SK-N-SH (cell line): ENCODE measurements around the gene LCNL1. TPM values are rescaled to one million over a fixed set of nuclear protein-coding genes. Genes with fewer than 3 reads are reported as not detected.

Experiments used
- CTCF ChIA-PET: fragments of 300-600, 350-600 bp; formaldehyde crosslinking; extraction: SDS; loops from one replicate; lab custom pipeline; 2021; lab: Yijun Ruan, JAX
- POLR2A ChIA-PET: fragments of 350-600 bp; sonication (Branson Sonifier 250); formaldehyde crosslinking; extraction: SDS; loops from one replicate; lab custom pipeline; 2020; ENCODE audit warnings: antibody characterized with exemption, inconsistent platforms; lab: Yijun Ruan, JAX
- DNase-seq: peaks from one replicate; pipeline ENCODE4 v3.0.0; 2012
- H2AFZ ChIP-seq: fragments of 200-600 bp; sonication (generic); 2 replicates; pipeline ENCODE4 v1.8.1; 2016; ENCODE audit warnings: antibody characterized with exemption, mild to moderate bottlenecking, low read depth
- H3F3A ChIP-seq: fragments of 200-600 bp; sonication (generic); replicated peaks from 2 replicates; pipeline ENCODE3; 2016; ENCODE audit warnings: antibody characterized with exemption, mild to moderate bottlenecking; ENCODE audit not compliant: insufficient read depth
- H3K27ac ChIP-seq, 2 experiments: fragments of 200-500 bp in 1 of 2; fragments of 200-600 bp in 1 of 2; sonication (Bioruptor generic) in 1 of 2; sonication (generic), shearing (Covaris generic) in 1 of 2; 2 replicates each; pipeline versions ENCODE4 v1.5.1 to v1.6.1; 2014 to 2016; ENCODE audit warnings: low read depth in 2 of 2, inconsistent platforms in 1 of 2, low read length in 1 of 2, mild to moderate bottlenecking in 1 of 2, mixed read lengths in 1 of 2
- H3K27me3 ChIP-seq: fragments of 200-600 bp; sonication (generic), shearing (Covaris generic); 2 replicates; pipeline ENCODE4 v1.6.1; 2016; ENCODE audit warnings: mixed run types; ENCODE audit not compliant: insufficient read depth
- H3K36me3 ChIP-seq, 2 experiments: fragments of 200-500 bp in 1 of 2; fragments of 200-600 bp in 1 of 2; sonication (Bioruptor generic) in 1 of 2; sonication (generic) in 1 of 2; replicated peaks in 1 of 2; 2 replicates each; pipeline versions ENCODE3 to v1.5.1; 2014 to 2016; ENCODE audit warnings: low read length in 1 of 2, mild to moderate bottlenecking in 1 of 2; ENCODE audit not compliant: insufficient read depth in 2 of 2, control insufficient read depth in 1 of 2
- H3K4me1 ChIP-seq, 2 experiments: fragments of 200-500 bp in 1 of 2; fragments of 200-600 bp in 1 of 2; sonication (Bioruptor generic) in 1 of 2; sonication (generic), shearing (Covaris generic) in 1 of 2; 2 replicates each; pipeline versions ENCODE4 v1.5.1 to v1.6.1; 2014 to 2016; ENCODE audit warnings: low read depth in 1 of 2, low read length in 1 of 2, mixed run types in 1 of 2; ENCODE audit not compliant: insufficient read depth in 2 of 2, control insufficient read depth in 1 of 2
- H3K4me2 ChIP-seq: fragments of 200-600 bp; sonication (generic), shearing (Covaris generic); 2 replicates; pipeline ENCODE4 v1.6.1; 2017; ENCODE audit warnings: mixed run types
- H3K4me3 ChIP-seq, 2 experiments: fragments of 200-500 bp in 1 of 2; fragments of 200-600 bp in 1 of 2; sonication (Bioruptor generic) in 1 of 2; sonication (generic), shearing (Covaris generic) in 1 of 2; 2 replicates each; pipeline versions ENCODE4 v1.5.1 to v1.8.1; 2014 to 2016; ENCODE audit warnings: low read depth in 2 of 2, inconsistent platforms in 1 of 2, low read length in 1 of 2, mild to moderate bottlenecking in 1 of 2, mixed read lengths in 1 of 2, moderate library complexity in 1 of 2
- H3K79me2 ChIP-seq: fragments of 200-600 bp; sonication (generic); 2 replicates; pipeline ENCODE4 v1.8.1; 2017; ENCODE audit warnings: mild to moderate bottlenecking; ENCODE audit not compliant: insufficient read depth
- H3K9ac ChIP-seq: fragments of 200-600 bp; sonication (generic); 2 replicates; pipeline ENCODE4 v1.6.1; 2017; ENCODE audit warnings: mixed run types
- H3K9me2 ChIP-seq: fragments of 200-600 bp; sonication (generic); 2 replicates; pipeline ENCODE4 v1.6.1; 2017; ENCODE audit warnings: mixed run types
- H3K9me3 ChIP-seq: fragments of 200-600 bp; sonication (generic); 2 replicates; pipeline ENCODE4 v1.6.1; 2017; ENCODE audit warnings: mixed run types, mild to moderate bottlenecking, moderate library complexity
- H4K20me1 ChIP-seq: fragments of 200-600 bp; sonication (generic); 2 replicates; pipeline ENCODE4 v1.6.1; 2017; ENCODE audit warnings: mild to moderate bottlenecking, mixed run types; ENCODE audit not compliant: insufficient read depth
- CHD2 ChIP-seq: fragments of 150-350 bp; IDR thresholded peaks from 2 replicates; pipeline ENCODE4 v1.6.1; 2018; ENCODE audit warnings: low read length; ENCODE audit not compliant: partially characterized antibody
- EP300 ChIP-seq, 2 experiments: IDR thresholded peaks; 2 replicates each; pipeline versions ENCODE4 v1.4.0 to v1.6.1; 2012; ENCODE audit warnings: borderline replicate concordance in 1 of 2, low read depth in 1 of 2, low read length in 1 of 2
- EZH2phosphoT487 ChIP-seq: fragments of 200-600 bp; sonication (generic); IDR thresholded peaks from 2 replicates; pipeline ENCODE4 v1.6.1; 2017; ENCODE audit warnings: low read depth, mixed run types, mild to moderate bottlenecking, antibody characterized with exemption, moderate library complexity, borderline replicate concordance
- FOSL2 ChIP-seq: IDR thresholded peaks from 2 replicates; pipeline ENCODE4 v1.4.0; 2012; ENCODE audit warnings: low read depth, mild to moderate bottlenecking, moderate library complexity, borderline replicate concordance
- FOXM1 ChIP-seq: IDR thresholded peaks from 2 replicates; pipeline ENCODE4 v1.4.0; 2012; ENCODE audit warnings: low read depth, mild to moderate bottlenecking
- MEF2A ChIP-seq: IDR thresholded peaks from 2 replicates; pipeline ENCODE4 v1.4.0; 2012; ENCODE audit warnings: low read depth, borderline replicate concordance
- MXI1 ChIP-seq: IDR thresholded peaks from 2 replicates; pipeline ENCODE4 v1.6.1; 2012; ENCODE audit warnings: mild to moderate bottlenecking, low read depth, low read length, improper control_type of control experiment
- NFIC ChIP-seq: IDR thresholded peaks from 2 replicates; pipeline ENCODE4 v1.4.0; 2012; ENCODE audit warnings: borderline replicate concordance
- POLR2AphosphoS5 ChIP-seq: IDR thresholded peaks from 2 replicates; pipeline ENCODE4 v1.6.1; 2012; ENCODE audit warnings: low read depth, low read length
- RAD21 ChIP-seq: IDR thresholded peaks from 2 replicates; pipeline ENCODE4 v1.6.1; 2012; ENCODE audit warnings: mild to moderate bottlenecking, low read length
- RCOR1 ChIP-seq: fragments of 150-350 bp; IDR thresholded peaks from 2 replicates; pipeline ENCODE4 v1.6.1; 2017; ENCODE audit warnings: antibody characterized with exemption, low read length
- RXRA ChIP-seq: IDR thresholded peaks from 2 replicates; pipeline ENCODE4 v1.4.0; 2012; ENCODE audit warnings: low read depth, mild to moderate bottlenecking, borderline replicate concordance
- TAF1 ChIP-seq: IDR thresholded peaks from 2 replicates; pipeline ENCODE4 v1.6.1; 2012; ENCODE audit warnings: low read depth, mild to moderate bottlenecking, low read length, moderate library complexity, borderline replicate concordance
- TEAD4 ChIP-seq: IDR thresholded peaks from 2 replicates; pipeline ENCODE4 v1.4.0; 2012; ENCODE audit warnings: mild to moderate bottlenecking, borderline replicate concordance; ENCODE audit not compliant: insufficient read depth
- WGBS: methylation state at CpG from one replicate; pipeline ENCODE4 v1.1.6; 2017; ENCODE audit warnings: low lambda C conversion rate; 5-methylcytosine and 5-hydroxymethylcytosine counted together
- polyA plus RNA-seq, 3 experiments: library from polyadenylated mRNA; depleted of rRNA; stranded (reverse); fragments of >200 nt; gene quantifications; 2 replicates each; pipeline ENCODE4 v1.2.3, GENCODE V29; 2012
- TF ChIP-seq, protein P1 (sequence below): fragments of 150-350 bp; IDR thresholded peaks from 2 replicates; pipeline ENCODE4 v1.6.1; 2017; ENCODE audit warnings: antibody characterized with exemption, low read length, low read depth, borderline replicate concordance
- TF ChIP-seq, protein P2 (sequence below): fragments of 150-350 bp; IDR thresholded peaks from 2 replicates; pipeline ENCODE4 v1.6.1; 2016; ENCODE audit warnings: mild to moderate bottlenecking, low read depth, low read length

The LCNL1 gene
- polyA plus RNA-seq, 1 of the 3 experiments (the other 2 are of a cell fraction) = not detected

DNA sequence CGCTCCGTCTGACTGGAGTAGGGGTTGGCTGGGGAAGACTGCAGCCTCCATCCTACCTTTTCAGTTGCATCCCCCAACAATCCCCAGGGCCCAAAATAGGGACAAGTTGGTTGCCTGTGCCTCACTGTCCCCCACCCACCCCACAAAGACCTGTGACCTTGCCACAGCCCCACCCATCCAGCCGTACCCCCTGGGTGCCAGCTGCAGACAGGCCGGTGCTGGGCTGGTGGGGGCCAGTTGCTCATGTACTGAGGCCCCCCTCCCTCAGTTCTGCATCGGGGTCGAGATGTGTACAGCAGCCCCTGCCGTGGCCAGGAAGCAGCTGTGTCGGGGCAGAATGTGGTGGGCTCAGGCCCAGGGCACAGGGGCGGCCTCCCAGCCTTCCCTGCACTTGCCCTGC is 374 bp downstream of the LCNL1 start:
- no peaks in the 10 kb centered on the region for H4K20me1 ChIP-seq
- ChIA-PET CTCF (interaction anchor here (2.6 to 3.6 kb wide), 2 partner anchors 46 to 52 kb away, joined by 13 to 14 read pairs; partner anchors contain the start of gene ABCA2), POLR2A (no interaction called here)
- no peaks in the 10 kb centered on the region for H3K27me3 ChIP-seq
- no peak overlapping the region for H3K27ac ChIP-seq
- no peak for DNase-seq
- H3K9ac ChIP-seq = no peak overlapping the region
- H3K4me3 ChIP-seq = no peak overlapping the region
- no peak overlapping the region for H3K4me2 ChIP-seq
- TF ChIP-seq FOXM1 = no peak
- TF ChIP-seq, protein P1, sequence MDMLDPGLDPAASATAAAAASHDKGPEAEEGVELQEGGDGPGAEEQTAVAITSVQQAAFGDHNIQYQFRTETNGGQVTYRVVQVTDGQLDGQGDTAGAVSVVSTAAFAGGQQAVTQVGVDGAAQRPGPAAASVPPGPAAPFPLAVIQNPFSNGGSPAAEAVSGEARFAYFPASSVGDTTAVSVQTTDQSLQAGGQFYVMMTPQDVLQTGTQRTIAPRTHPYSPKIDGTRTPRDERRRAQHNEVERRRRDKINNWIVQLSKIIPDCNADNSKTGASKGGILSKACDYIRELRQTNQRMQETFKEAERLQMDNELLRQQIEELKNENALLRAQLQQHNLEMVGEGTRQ = no peak
- TF ChIP-seq RXRA = no peak
- TF ChIP-seq RCOR1 = no peak
- no peak for TF ChIP-seq MXI1
- TF ChIP-seq RAD21 = no peak
- TF ChIP-seq POLR2AphosphoS5 = no peak
- no peak for TF ChIP-seq TEAD4
- TF ChIP-seq NFIC = no peak
- no peak for TF ChIP-seq EZH2phosphoT487
- no peak for TF ChIP-seq TAF1
- TF ChIP-seq CHD2 = no peak
- no peak for TF ChIP-seq FOSL2
- TF ChIP-seq MEF2A = no peak
- TF ChIP-seq EP300 (IDR thresholded peaks at IDR 0.05; ENCODE audit: borderline replicate concordance in 1 of 2, low read depth in 1 of 2, low read length in 1 of 2) = no peak
- TF ChIP-seq, protein P2, sequence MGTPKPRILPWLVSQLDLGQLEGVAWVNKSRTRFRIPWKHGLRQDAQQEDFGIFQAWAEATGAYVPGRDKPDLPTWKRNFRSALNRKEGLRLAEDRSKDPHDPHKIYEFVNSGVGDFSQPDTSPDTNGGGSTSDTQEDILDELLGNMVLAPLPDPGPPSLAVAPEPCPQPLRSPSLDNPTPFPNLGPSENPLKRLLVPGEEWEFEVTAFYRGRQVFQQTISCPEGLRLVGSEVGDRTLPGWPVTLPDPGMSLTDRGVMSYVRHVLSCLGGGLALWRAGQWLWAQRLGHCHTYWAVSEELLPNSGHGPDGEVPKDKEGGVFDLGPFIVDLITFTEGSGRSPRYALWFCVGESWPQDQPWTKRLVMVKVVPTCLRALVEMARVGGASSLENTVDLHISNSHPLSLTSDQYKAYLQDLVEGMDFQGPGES = no peak
- H3K79me2 ChIP-seq = no peaks in the 10 kb centered on the region
- WGBS = 96% methylated on average over 8 of the region's 9 CpGs
- H3K9me3 ChIP-seq = no peaks in the 10 kb centered on the region
- peaks cover 0 to 5% of the 10 kb centered on the region in 2 experiments; a peak in 1 of 4 replicates for H3K4me1 ChIP-seq
- H3K36me3 ChIP-seq = no peaks in the 10 kb centered on the region
- H3K9me2 ChIP-seq = no peaks in the 10 kb centered on the region
- no peak overlapping the region for H2AFZ ChIP-seq
- peaks cover 4% of the 10 kb centered on the region for H3F3A ChIP-seq
